Measurements from ENCODE around the gene SEC14L2. TPM values are rescaled to one million over a fixed set of nuclear protein-coding genes. Genes with fewer than 3 reads are reported as not detected.

SEC14L2 gene
- total and polyA plus RNA-seq, 2 of the 8 experiments (the other 6 are each of a cell fraction or from before 2014, with no cell fraction given) = 2.8 to 3.2 TPM

DNA sequence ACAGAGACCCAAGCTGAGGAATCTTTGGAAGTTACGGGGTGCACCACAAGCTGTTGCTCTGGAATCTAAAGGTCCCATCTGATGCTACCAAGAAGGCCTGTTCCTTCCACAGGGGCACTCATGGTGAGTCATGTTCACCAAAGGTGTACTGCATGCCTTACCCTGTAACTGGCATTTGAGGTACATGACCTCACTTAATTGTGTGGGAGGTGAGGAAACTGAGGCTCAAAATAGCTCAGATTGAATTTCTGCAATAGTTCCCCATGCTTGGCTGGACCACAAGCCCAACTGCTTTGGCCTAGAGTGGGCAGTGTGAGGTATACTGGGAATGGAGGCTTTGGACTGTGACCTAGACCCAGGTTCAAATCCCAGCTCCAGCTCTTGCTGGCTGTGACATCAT lies 37.0 kb downstream of the SEC14L2 start (continued):
- TF ChIP-seq, protein P1, sequence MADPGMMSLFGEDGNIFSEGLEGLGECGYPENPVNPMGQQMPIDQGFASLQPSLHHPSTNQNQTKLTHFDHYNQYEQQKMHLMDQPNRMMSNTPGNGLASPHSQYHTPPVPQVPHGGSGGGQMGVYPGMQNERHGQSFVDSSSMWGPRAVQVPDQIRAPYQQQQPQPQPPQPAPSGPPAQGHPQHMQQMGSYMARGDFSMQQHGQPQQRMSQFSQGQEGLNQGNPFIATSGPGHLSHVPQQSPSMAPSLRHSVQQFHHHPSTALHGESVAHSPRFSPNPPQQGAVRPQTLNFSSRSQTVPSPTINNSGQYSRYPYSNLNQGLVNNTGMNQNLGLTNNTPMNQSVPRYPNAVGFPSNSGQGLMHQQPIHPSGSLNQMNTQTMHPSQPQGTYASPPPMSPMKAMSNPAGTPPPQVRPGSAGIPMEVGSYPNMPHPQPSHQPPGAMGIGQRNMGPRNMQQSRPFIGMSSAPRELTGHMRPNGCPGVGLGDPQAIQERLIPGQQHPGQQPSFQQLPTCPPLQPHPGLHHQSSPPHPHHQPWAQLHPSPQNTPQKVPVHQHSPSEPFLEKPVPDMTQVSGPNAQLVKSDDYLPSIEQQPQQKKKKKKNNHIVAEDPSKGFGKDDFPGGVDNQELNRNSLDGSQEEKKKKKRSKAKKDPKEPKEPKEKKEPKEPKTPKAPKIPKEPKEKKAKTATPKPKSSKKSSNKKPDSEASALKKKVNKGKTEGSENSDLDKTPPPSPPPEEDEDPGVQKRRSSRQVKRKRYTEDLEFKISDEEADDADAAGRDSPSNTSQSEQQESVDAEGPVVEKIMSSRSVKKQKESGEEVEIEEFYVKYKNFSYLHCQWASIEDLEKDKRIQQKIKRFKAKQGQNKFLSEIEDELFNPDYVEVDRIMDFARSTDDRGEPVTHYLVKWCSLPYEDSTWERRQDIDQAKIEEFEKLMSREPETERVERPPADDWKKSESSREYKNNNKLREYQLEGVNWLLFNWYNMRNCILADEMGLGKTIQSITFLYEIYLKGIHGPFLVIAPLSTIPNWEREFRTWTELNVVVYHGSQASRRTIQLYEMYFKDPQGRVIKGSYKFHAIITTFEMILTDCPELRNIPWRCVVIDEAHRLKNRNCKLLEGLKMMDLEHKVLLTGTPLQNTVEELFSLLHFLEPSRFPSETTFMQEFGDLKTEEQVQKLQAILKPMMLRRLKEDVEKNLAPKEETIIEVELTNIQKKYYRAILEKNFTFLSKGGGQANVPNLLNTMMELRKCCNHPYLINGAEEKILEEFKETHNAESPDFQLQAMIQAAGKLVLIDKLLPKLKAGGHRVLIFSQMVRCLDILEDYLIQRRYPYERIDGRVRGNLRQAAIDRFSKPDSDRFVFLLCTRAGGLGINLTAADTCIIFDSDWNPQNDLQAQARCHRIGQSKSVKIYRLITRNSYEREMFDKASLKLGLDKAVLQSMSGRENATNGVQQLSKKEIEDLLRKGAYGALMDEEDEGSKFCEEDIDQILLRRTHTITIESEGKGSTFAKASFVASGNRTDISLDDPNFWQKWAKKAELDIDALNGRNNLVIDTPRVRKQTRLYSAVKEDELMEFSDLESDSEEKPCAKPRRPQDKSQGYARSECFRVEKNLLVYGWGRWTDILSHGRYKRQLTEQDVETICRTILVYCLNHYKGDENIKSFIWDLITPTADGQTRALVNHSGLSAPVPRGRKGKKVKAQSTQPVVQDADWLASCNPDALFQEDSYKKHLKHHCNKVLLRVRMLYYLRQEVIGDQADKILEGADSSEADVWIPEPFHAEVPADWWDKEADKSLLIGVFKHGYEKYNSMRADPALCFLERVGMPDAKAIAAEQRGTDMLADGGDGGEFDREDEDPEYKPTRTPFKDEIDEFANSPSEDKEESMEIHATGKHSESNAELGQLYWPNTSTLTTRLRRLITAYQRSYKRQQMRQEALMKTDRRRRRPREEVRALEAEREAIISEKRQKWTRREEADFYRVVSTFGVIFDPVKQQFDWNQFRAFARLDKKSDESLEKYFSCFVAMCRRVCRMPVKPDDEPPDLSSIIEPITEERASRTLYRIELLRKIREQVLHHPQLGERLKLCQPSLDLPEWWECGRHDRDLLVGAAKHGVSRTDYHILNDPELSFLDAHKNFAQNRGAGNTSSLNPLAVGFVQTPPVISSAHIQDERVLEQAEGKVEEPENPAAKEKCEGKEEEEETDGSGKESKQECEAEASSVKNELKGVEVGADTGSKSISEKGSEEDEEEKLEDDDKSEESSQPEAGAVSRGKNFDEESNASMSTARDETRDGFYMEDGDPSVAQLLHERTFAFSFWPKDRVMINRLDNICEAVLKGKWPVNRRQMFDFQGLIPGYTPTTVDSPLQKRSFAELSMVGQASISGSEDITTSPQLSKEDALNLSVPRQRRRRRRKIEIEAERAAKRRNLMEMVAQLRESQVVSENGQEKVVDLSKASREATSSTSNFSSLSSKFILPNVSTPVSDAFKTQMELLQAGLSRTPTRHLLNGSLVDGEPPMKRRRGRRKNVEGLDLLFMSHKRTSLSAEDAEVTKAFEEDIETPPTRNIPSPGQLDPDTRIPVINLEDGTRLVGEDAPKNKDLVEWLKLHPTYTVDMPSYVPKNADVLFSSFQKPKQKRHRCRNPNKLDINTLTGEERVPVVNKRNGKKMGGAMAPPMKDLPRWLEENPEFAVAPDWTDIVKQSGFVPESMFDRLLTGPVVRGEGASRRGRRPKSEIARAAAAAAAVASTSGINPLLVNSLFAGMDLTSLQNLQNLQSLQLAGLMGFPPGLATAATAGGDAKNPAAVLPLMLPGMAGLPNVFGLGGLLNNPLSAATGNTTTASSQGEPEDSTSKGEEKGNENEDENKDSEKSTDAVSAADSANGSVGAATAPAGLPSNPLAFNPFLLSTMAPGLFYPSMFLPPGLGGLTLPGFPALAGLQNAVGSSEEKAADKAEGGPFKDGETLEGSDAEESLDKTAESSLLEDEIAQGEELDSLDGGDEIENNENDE (IDR thresholded peaks at IDR 0.05; ENCODE audit: insufficient replicate concordance, low read length) = no peak
- no peak for TF ChIP-seq SIX5 (IDR thresholded peaks at IDR 0.05; ENCODE audit: low read depth, low read length)
- TF ChIP-seq ASH2L (IDR thresholded peaks at IDR 0.05; ENCODE audit: low read length) = no peak
- TF ChIP-seq CBX5 (IDR thresholded peaks at IDR 0.05; ENCODE audit: low read depth, low read length) = no peak
- no peak for TF ChIP-seq SIRT6 (IDR thresholded peaks at IDR 0.05; ENCODE audit: low read length)
- no peak for TF ChIP-seq POLR2AphosphoS5 (IDR thresholded peaks at IDR 0.05; ENCODE audit: low read depth, low read length)
- no peak for TF ChIP-seq EGR1 (IDR thresholded peaks at IDR 0.05; ENCODE audit: borderline replicate concordance, low read depth, low read length)
- TF ChIP-seq POU5F1 (IDR thresholded peaks at IDR 0.05; ENCODE audit: low read depth, low read length) = no peak
- TF ChIP-seq GTF2F1 (IDR thresholded peaks at IDR 0.05; ENCODE audit: borderline replicate concordance, low read depth, low read length) = no peak
- TF ChIP-seq, protein P2, sequence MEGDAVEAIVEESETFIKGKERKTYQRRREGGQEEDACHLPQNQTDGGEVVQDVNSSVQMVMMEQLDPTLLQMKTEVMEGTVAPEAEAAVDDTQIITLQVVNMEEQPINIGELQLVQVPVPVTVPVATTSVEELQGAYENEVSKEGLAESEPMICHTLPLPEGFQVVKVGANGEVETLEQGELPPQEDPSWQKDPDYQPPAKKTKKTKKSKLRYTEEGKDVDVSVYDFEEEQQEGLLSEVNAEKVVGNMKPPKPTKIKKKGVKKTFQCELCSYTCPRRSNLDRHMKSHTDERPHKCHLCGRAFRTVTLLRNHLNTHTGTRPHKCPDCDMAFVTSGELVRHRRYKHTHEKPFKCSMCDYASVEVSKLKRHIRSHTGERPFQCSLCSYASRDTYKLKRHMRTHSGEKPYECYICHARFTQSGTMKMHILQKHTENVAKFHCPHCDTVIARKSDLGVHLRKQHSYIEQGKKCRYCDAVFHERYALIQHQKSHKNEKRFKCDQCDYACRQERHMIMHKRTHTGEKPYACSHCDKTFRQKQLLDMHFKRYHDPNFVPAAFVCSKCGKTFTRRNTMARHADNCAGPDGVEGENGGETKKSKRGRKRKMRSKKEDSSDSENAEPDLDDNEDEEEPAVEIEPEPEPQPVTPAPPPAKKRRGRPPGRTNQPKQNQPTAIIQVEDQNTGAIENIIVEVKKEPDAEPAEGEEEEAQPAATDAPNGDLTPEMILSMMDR (IDR thresholded peaks at IDR 0.05; ENCODE audit: control extremely low read depth in 1 of 3, insufficient read depth in 1 of 3, low read depth in 1 of 3, low read length in 3 of 3) = no peak
